HG03442 (cell line): Measurements from ENCODE around the gene TEDC2.

Experiments used
- ATAC-seq: cut with Tn5 transposase; IDR thresholded peaks from one replicate; pipeline ENCODE4 v1.9.1; 2021; ENCODE audit warnings: mild to moderate bottlenecking, moderate library complexity; ENCODE audit not compliant: unreplicated experiment

The TEDC2 gene

GRCh38 chr16:2492292-2492691, 32.4 kb downstream of the TEDC2 start:
- ATAC-seq = no peak

GRCh38 chr16:2493605-2494004, 33.7 kb downstream of the TEDC2 start:
- ATAC-seq = no peak

- ATAC-seq = no peak
These were observed 34.7 kb downstream of the TEDC2 start for GRCh38 chr16:2494616-2495015.

DNA sequence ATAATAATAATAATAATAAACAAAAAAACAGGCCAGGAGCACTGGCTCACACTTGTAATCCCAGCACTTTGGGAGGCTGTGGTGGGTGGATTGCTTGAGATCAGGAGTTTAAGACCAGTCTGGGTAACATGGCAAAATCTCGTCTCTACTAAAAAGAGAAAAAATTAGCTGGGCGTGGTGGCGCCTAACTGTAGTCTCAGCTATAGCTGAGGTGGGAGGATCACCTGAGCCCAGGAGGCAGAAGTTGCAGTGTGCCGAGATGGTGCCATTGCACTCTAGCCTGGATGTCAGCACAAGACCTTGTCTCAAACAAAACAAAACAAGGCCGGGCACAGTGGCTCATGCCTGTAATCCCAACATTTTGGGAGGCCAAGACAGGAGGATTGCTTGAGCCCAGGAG, 35.1 kb downstream of the TEDC2 start:
- no peak for ATAC-seq

DNA sequence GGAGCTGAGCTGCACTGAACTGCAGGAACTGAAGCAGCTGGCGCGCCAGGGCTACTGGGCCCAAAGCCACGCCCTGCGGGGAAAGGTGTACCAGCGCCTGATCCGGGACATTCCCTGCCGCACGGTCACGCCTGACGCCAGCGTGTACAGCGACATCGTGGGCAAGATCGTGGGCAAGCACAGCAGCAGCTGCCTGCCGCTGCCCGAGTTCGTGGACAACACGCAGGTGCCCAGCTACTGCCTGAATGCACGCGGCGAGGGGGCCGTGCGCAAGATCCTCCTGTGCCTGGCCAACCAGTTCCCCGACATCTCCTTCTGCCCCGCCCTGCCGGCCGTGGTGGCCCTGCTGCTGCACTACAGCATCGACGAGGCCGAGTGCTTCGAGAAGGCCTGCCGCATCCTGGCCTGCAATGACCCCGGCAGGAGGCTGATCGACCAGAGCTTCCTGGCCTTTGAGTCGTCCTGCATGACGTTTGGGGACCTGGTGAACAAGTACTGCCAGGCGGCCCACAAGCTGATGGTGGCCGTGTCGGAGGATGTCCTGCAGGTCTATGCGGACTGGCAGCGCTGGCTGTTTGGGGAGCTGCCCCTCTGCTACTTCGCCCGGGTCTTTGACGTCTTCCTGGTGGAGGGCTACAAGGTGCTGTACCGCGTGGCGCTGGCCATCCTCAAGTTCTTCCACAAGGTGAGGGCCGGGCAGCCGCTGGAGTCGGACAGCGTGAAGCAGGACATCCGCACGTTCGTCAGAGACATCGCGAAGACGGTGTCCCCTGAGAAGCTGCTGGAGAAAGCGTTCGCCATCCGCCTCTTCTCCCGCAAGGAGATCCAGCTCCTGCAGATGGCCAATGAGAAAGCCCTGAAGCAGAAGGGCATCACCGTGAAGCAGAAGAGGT, 36.6 kb downstream of the TEDC2 start:
- ATAC-seq = no peak

- ATAC-seq = no peak
These were observed 37.3 kb downstream of the TEDC2 start for GRCh38 chr16:2497116-2497630.

GRCh38 chr16:2497695-2498484, 38.0 kb downstream of the TEDC2 start:
- ATAC-seq = no peak

GRCh38 chr16:2498531-2499253, 38.8 kb downstream of the TEDC2 start:
- ATAC-seq = no peak

DNA sequence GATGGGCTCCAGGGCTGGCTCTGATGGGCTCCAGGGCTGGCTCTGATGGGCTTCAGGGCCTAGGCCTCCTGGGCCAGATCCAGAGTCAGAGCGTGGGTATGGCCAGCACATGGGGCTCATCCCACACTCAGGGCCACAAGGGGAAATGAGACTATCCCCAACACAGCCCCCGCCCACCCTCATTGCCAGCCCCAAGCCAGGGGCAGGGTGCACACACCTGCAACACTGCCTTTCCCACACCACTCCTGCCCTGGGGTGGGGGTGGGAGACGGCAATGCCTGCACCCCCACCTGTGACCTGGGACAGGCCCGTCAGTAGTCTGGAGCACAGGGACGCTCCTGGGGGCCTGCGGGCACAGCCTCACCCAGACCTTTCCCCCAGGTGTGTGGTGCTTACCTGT, 39.5 kb downstream of the TEDC2 start:
- ATAC-seq = no peak

GRCh38 chr16:2499890-2500429, 40.1 kb downstream of the TEDC2 start:
- ATAC-seq = no peak

DNA sequence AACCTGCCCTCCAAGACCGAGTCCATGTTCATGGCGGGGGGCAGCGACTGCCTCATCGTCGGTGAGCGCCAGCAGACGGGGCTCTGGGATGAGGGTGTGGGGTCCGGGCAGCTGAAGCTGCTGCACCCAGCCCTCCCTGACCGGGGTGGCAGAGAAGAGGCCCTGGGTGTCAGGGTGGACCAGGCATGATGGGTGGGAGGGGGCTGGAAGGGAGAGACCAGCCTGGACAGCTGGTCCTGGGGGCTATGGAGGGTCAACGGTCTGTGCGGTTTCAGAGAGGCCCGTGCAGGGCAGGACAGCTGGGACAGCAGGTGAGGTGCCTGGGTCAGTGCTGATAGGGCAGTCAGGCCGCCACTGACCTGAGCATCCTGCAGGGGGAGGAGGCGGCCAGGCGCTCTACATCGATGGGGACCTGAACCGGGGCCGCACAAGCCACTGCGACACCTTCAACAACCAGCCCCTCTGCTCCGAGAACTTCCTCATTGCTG, 40.6 kb downstream of the TEDC2 start:
- no peak for ATAC-seq

DNA sequence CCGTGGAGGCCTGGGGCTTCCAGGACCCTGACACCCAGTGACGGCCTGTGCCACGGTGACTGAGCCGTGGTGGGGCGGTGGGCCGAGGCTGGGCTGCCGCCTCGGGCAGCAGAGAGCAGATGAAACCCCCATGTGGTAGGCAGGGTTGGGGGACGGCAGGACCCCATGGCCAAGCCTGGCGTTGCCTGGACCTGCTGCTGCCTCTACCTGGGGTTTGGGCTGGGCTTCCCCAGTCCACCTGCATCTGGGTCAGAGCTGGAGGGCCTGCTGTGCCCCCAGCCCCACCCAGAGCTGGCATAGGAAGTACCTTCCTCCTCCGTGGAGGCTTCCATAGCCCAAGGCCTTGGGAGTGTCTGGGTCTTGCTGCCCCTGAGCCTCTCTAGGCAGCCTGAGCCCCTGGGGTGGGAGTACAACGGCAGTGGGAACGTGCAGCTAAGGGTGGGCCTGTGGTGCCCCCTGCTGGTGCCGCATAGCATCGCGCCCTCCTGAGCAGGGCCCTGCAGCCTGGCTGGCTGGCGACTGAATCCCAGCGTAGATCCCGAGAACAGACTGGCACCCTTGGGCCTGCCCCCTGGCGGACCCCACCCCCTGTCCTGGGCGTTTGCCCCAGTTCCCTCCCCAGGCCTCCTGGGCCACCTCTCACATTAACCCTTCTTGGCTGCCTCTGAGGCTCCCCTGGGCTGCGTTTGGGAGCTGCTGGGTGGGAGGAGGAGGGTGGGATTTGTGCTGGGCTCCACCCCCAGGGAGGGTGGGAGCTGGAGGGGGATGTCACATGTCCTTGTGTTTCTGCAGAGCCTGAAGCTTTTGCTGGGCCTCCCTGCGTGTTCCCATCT, 41.2 kb downstream of the TEDC2 start:
- ATAC-seq = peak; percentile 53

- no peak for ATAC-seq
These were observed 42.3 kb downstream of the TEDC2 start for GRCh38 chr16:2501946-2502895.

GRCh38 chr16:2505695-2506094, 45.8 kb downstream of the TEDC2 start:
- no peak for ATAC-seq

GRCh38 chr16:2507052-2507659, 47.2 kb downstream of the TEDC2 start:
- ATAC-seq = no peak

DNA sequence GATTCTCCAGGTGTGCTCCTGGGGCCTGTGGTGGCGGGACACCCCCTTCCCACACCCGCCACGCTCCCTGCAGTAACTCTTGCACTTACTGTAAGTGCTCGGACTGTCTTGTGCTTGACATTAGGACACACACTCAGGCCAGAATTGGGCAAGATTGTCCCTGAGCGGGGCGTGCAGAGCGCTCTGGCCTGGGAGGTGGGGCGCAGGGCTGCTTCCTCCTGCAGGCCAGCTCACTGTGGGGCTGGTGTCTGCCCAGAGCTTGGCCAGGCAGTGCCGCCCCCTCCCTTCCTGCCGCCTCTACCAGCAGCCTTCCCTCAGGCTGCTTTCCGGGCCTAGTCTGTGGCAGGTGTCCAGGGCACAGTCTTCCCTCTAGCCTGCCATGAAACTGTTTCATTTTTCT, 47.8 kb downstream of the TEDC2 start:
- ATAC-seq = no peak

GRCh38 chr16:2508722-2509400, 49.0 kb downstream of the TEDC2 start:
- no peak for ATAC-seq
